A549 (cell line): Measurements from ENCODE around the gene SCART1.
"Not testable (repeated sequence)": the region's sequence is repeated elsewhere in the genome, so short reads cannot be mapped to it uniquely, and the experiment has no call there.

Source experiments
- CEBPB ChIP-seq, 2 experiments: fragments of >200 bp in 1 of 2; sonication (Bioruptor Twin) in 1 of 2; formaldehyde crosslinking in 1 of 2; IDR thresholded peaks; 2 replicates each; pipeline ENCODE4 v1.6.1; 2012 to 2016
- CTCF ChIP-seq: fragments of >200 bp; sonication (Bioruptor Twin); formaldehyde crosslinking; IDR thresholded peaks from 3 replicates; pipeline ENCODE4 v1.5.1; 2016
- POLR2A ChIP-seq: IDR thresholded peaks from 2 replicates; pipeline ENCODE4 v1.6.1; 2012; ENCODE audit warnings: mild to moderate bottlenecking, low read length
- SMC3 ChIP-seq: fragments of >200 bp; sonication (Bioruptor Twin); formaldehyde crosslinking; IDR thresholded peaks from 3 replicates; pipeline ENCODE4 v1.6.1; 2018; ENCODE audit warnings: inconsistent platforms

GRCh38 chr10:133431888-133432613, 21.7 kb upstream of the SCART1 start:
- not testable (repeated sequence) for TF ChIP-seq SMC3; CTCF; CEBPB (IDR thresholded peaks at IDR 0.05); POLR2A
